ENCODE data around the gene SNX27. TPM values are rescaled to one million over a fixed set of nuclear protein-coding genes. Genes with fewer than 3 reads are reported as not detected.

Gene SNX27
- total RNA-seq, 4 donors from 2014 or later = 48.1 to 61.1 (median 53.8) TPM

- ATAC-seq = no peak
Observed at GRCh38 chr1:151606857-151607256, 5.0 kb upstream of the SNX27 start.

GRCh38 chr1:151610142-151610541 lies 1.7 kb upstream of the SNX27 start:
- H3K4me1 ChIP-seq = peaks cover 0 to 49% (median 5%) of the 10 kb centered on the region in 3 donors
- H3K4me3 ChIP-seq = no peak overlapping the region
- no peak overlapping the region for H3K27ac ChIP-seq
- WGBS, 2 donors (ENCODE audit: low coverage in 1 of 2) = 88 to 93% methylated on average over 1 to 2 of the region's 3 CpGs
- no peak for TF ChIP-seq EP300 (IDR thresholded peaks at IDR 0.05)
- no peak for TF ChIP-seq CTCF (IDR thresholded peaks at IDR 0.05)
- TF ChIP-seq POLR2A (IDR thresholded peaks at IDR 0.05) = no peak
- no peak for TF ChIP-seq POLR2AphosphoS5 (IDR thresholded peaks at IDR 0.05)
- H3K36me3 ChIP-seq = no peaks in the 10 kb centered on the region
- ATAC-seq = no peak
- no peaks in the 10 kb centered on the region for H3K9me3 ChIP-seq
- H3K27me3 ChIP-seq = no peaks in the 10 kb centered on the region

More at GRCh38 chr1:151606857-151607256, 5.0 kb upstream of the SNX27 start:
- peaks cover 0 to 27% (median 0%) of the 10 kb centered on the region in 3 donors for H3K4me1 ChIP-seq
- no peak overlapping the region for H3K4me3 ChIP-seq
- no peaks in the 10 kb centered on the region for H3K27me3 ChIP-seq
- H3K36me3 ChIP-seq = no peaks in the 10 kb centered on the region
- WGBS, 2 donors (ENCODE audit: low coverage in 1 of 2) = 66 to 67% methylated on average over 3 of the region's 3 CpGs
- TF ChIP-seq EP300 (IDR thresholded peaks at IDR 0.05) (no peak), POLR2AphosphoS5 (IDR thresholded peaks at IDR 0.05) (no peak), CTCF (IDR thresholded peaks at IDR 0.05) (no peak), POLR2A (IDR thresholded peaks at IDR 0.05) (no peak)
- no peak overlapping the region for H3K27ac ChIP-seq
- no peaks in the 10 kb centered on the region for H3K9me3 ChIP-seq

DNA sequence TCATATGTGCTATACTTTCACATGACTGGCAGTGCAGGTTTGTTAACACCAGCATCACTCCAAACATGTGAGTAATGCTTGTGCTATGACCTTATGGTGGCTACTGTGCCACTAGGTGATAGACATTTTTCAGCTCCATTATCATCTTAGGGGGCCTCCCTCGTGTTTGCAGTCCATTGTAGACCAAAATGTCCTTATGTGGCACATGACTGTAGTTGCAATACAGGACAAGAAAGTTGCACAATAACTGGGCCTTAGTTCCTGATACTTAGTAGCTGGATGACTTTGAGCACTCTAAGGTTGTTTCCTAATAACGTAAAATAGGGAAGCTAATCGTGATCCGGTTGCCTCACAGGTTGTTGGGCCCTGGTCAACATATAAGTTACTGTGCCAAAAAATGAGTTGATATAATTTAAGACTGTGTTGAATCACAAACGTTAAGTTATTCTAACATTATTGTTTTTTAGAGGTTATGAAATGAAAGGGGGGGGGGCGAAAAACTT lies 511 bp upstream of the SNX27 start:
- Histone ChIP-seq H3K4me1 (peaks cover 0 to 61% (median 5%) of the 10 kb centered on the region in 3 donors), H3K27me3 (no peaks in the 10 kb centered on the region), H3K27ac (peak overlapping the region; percentile 87 to 98 (median 96)), H3K4me3 (peak overlapping the region in 1 of 2 donors; percentile 86), H3K36me3 (no peaks in the 10 kb centered on the region), H3K9me3 (no peaks in the 10 kb centered on the region)
- ATAC-seq = peak; percentile 81
- peak; percentile 87 for TF ChIP-seq POLR2AphosphoS5 (IDR thresholded peaks at IDR 0.05)
- no peak for TF ChIP-seq EP300 (IDR thresholded peaks at IDR 0.05)
- no peak for TF ChIP-seq POLR2A (IDR thresholded peaks at IDR 0.05)
- TF ChIP-seq CTCF (IDR thresholded peaks at IDR 0.05) = peak in 1 of 4 experiments; percentile 6
- 4 to 7% methylated on average over 6 of the region's 6 CpGs for WGBS, 2 donors (ENCODE audit: low coverage in 1 of 2)

DNA sequence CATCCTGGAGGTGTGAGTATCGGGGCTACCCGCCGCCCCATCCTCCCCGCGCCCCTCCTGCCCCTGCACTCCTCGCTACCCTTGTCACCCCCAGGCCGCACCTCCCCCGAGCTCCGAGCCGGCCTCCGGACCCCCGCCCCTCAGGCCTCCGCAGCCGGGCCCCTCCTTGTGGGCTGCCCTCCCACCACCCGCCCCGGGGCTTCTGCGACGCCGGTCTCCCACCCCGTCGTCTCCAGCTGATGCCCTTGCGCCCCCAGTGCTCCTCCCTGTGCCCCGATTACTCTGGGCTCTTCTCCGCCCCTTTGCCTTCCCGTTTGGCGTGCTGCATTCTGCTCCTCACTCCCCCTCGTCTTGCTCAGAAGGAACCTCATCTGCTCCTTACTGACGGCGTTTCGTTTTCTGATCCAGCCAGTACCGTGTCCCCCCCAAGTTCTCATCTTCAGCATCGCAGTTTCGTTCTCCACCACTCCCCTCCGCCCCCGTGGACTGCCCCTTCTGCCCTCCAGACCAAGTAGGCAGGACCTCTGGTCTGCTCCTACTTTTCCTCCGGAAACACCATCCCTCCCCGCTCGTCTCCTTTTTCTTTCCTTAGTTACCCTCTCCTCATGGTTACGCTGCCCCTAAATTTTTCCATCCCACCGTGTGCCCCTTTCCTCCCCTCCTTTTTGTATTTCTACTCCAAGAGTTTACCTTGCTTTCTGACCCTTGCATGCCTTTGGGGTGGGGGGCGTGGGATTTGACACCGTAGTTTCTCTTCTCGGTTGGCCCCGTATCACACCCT lies 841 bp downstream of the SNX27 start:
- Histone ChIP-seq H3K36me3 (no peaks in the 10 kb centered on the region), H3K27ac (peak overlapping the region; percentile 87 to 98 (median 96)), H3K4me1 (peaks cover 0 to 73% (median 5%) of the 10 kb centered on the region in 3 donors), H3K9me3 (no peaks in the 10 kb centered on the region), H3K4me3 (peak overlapping the region; percentile 76 to 86), H3K27me3 (no peaks in the 10 kb centered on the region)
- WGBS, 2 donors (ENCODE audit: low coverage in 1 of 2) = 1% methylated on average over 21 to 23 of the region's 44 CpGs
- ATAC-seq = no peak
- TF ChIP-seq POLR2AphosphoS5 (IDR thresholded peaks at IDR 0.05) (peak; percentile 25), CTCF (IDR thresholded peaks at IDR 0.05) (no peak)
